ENCODE data around the gene SPTBN1. TPM values are rescaled to one million over a fixed set of nuclear protein-coding genes. Genes with fewer than 3 reads are reported as not detected.

Gene SPTBN1
- total and polyA plus RNA-seq, 2 experiments from 2014 or later = 58.1 to 204 TPM

- TF ChIP-seq, protein P1, sequence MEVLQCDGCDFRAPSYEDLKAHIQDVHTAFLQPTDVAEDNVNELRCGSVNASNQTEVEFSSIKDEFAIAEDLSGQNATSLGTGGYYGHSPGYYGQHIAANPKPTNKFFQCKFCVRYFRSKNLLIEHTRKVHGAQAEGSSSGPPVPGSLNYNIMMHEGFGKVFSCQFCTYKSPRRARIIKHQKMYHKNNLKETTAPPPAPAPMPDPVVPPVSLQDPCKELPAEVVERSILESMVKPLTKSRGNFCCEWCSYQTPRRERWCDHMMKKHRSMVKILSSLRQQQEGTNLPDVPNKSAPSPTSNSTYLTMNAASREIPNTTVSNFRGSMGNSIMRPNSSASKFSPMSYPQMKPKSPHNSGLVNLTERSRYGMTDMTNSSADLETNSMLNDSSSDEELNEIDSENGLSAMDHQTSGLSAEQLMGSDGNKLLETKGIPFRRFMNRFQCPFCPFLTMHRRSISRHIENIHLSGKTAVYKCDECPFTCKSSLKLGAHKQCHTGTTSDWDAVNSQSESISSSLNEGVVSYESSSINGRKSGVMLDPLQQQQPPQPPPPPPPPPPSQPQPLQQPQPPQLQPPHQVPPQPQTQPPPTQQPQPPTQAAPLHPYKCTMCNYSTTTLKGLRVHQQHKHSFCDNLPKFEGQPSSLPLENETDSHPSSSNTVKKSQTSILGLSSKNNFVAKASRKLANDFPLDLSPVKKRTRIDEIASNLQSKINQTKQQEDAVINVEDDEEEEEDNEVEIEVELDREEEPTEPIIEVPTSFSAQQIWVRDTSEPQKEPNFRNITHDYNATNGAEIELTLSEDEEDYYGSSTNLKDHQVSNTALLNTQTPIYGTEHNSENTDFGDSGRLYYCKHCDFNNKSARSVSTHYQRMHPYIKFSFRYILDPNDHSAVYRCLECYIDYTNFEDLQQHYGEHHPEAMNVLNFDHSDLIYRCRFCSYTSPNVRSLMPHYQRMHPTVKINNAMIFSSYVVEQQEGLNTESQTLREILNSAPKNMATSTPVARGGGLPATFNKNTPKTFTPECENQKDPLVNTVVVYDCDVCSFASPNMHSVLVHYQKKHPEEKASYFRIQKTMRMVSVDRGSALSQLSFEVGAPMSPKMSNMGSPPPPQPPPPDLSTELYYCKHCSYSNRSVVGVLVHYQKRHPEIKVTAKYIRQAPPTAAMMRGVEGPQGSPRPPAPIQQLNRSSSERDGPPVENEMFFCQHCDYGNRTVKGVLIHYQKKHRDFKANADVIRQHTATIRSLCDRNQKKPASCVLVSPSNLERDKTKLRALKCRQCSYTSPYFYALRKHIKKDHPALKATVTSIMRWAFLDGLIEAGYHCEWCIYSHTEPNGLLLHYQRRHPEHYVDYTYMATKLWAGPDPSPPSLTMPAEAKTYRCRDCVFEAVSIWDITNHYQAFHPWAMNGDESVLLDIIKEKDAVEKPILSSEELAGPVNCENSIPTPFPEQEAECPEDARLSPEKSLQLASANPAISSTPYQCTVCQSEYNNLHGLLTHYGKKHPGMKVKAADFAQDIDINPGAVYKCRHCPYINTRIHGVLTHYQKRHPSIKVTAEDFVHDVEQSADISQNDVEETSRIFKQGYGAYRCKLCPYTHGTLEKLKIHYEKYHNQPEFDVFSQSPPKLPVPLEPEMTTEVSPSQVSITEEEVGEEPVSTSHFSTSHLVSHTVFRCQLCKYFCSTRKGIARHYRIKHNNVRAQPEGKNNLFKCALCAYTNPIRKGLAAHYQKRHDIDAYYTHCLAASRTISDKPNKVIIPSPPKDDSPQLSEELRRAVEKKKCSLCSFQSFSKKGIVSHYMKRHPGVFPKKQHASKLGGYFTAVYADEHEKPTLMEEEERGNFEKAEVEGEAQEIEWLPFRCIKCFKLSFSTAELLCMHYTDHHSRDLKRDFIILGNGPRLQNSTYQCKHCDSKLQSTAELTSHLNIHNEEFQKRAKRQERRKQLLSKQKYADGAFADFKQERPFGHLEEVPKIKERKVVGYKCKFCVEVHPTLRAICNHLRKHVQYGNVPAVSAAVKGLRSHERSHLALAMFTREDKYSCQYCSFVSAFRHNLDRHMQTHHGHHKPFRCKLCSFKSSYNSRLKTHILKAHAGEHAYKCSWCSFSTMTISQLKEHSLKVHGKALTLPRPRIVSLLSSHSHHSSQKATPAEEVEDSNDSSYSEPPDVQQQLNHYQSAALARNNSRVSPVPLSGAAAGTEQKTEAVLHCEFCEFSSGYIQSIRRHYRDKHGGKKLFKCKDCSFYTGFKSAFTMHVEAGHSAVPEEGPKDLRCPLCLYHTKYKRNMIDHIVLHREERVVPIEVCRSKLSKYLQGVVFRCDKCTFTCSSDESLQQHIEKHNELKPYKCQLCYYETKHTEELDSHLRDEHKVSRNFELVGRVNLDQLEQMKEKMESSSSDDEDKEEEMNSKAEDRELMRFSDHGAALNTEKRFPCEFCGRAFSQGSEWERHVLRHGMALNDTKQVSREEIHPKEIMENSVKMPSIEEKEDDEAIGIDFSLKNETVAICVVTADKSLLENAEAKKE (CRISPR knock-in tag; IDR thresholded peaks at IDR 0.05) = no peak
- TF ChIP-seq, protein P2, sequence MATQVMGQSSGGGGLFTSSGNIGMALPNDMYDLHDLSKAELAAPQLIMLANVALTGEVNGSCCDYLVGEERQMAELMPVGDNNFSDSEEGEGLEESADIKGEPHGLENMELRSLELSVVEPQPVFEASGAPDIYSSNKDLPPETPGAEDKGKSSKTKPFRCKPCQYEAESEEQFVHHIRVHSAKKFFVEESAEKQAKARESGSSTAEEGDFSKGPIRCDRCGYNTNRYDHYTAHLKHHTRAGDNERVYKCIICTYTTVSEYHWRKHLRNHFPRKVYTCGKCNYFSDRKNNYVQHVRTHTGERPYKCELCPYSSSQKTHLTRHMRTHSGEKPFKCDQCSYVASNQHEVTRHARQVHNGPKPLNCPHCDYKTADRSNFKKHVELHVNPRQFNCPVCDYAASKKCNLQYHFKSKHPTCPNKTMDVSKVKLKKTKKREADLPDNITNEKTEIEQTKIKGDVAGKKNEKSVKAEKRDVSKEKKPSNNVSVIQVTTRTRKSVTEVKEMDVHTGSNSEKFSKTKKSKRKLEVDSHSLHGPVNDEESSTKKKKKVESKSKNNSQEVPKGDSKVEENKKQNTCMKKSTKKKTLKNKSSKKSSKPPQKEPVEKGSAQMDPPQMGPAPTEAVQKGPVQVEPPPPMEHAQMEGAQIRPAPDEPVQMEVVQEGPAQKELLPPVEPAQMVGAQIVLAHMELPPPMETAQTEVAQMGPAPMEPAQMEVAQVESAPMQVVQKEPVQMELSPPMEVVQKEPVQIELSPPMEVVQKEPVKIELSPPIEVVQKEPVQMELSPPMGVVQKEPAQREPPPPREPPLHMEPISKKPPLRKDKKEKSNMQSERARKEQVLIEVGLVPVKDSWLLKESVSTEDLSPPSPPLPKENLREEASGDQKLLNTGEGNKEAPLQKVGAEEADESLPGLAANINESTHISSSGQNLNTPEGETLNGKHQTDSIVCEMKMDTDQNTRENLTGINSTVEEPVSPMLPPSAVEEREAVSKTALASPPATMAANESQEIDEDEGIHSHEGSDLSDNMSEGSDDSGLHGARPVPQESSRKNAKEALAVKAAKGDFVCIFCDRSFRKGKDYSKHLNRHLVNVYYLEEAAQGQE (IDR thresholded peaks at IDR 0.05; ENCODE audit: unreplicated experiment) = no peak
- TF ChIP-seq STAT1 (IDR thresholded peaks at IDR 0.05; ENCODE audit: unreplicated experiment) = no peak
Observed at GRCh38 chr2:54572262-54572635, 116.1 kb downstream of the SPTBN1 start (continued).

- peaks cover 78% of the 10 kb centered on the region for H3K4me1 Mint-ChIP-seq
- ATAC-seq = no peak
- H3K27me3 Mint-ChIP-seq (ENCODE audit: insufficient read depth, low read depth, poor library complexity) = peaks cover 5% of the 10 kb centered on the region
- H3K9me2 ChIP-seq (ENCODE audit: insufficient read depth) = no peaks in the 10 kb centered on the region
- no peak overlapping the region for H3K27ac ChIP-seq (ENCODE audit: low read depth)
- H3K79me2 ChIP-seq (replicated peaks; ENCODE audit: insufficient read depth) = peaks cover 100% of the 10 kb centered on the region
- H3K4me1 ChIP-seq (ENCODE audit: insufficient read depth) = peaks cover 86% of the 10 kb centered on the region
- no peak overlapping the region for H3K27ac Mint-ChIP-seq
- no peak for DNase-seq (ENCODE audit: low spot score)
- H3K27me3 ChIP-seq (ENCODE audit: insufficient read depth) = no peaks in the 10 kb centered on the region
- H3K36me3 ChIP-seq (ENCODE audit: insufficient read depth) = no peaks in the 10 kb centered on the region
- H3K4me3 ChIP-seq = no peak overlapping the region
- H3K4me2 ChIP-seq = no peak overlapping the region
- peaks cover 18% of the 10 kb centered on the region for H3K36me3 Mint-ChIP-seq (ENCODE audit: low read depth)
- H3K9me3 Mint-ChIP-seq = peaks cover 6% of the 10 kb centered on the region
- no peak overlapping the region for H2AFZ ChIP-seq
- no peaks in the 10 kb centered on the region for H3F3A ChIP-seq (replicated peaks; ENCODE audit: low read depth)
- no peak overlapping the region for H3K4me3 Mint-ChIP-seq
- peaks cover 97% of the 10 kb centered on the region for H4K20me1 ChIP-seq (replicated peaks; ENCODE audit: insufficient read depth)
- TF ChIP-seq ZNF114 (CRISPR knock-in tag; IDR thresholded peaks at IDR 0.05) = no peak
- TF ChIP-seq CREB1 (CRISPR knock-in tag; IDR thresholded peaks at IDR 0.05; ENCODE audit: low read depth) = no peak
- TF ChIP-seq, protein P2 (IDR thresholded peaks at IDR 0.05; ENCODE audit: unreplicated experiment) = no peak
- no peak for TF ChIP-seq POLR2AphosphoS5 (IDR thresholded peaks at IDR 0.05; ENCODE audit: low read depth)
- TF ChIP-seq ZNF331 (CRISPR knock-in tag; IDR thresholded peaks at IDR 0.05; ENCODE audit: low read depth) = no peak
- no peak for TF ChIP-seq NANOG (IDR thresholded peaks at IDR 0.05; ENCODE audit: borderline replicate concordance)
- no peak for TF ChIP-seq EZH2phosphoT487 (IDR thresholded peaks at IDR 0.05; ENCODE audit: unreplicated experiment)
Observed at GRCh38 chr2:54572636-54573536, 116.8 kb downstream of the SPTBN1 start.

All from GM23338 (cell line).